HK-2 (cell line): ENCODE data around the gene BBS9.
"Not testable (repeated sequence)": the region's sequence is repeated elsewhere in the genome, so short reads cannot be mapped to it uniquely, and the experiment has no call there.

ENCODE experiments used
- DNase-seq: peaks from one replicate; pipeline ENCODE4 v3.0.0-alpha.2; 2018; ENCODE audit not compliant: unreplicated experiment

BBS9 gene

DNA sequence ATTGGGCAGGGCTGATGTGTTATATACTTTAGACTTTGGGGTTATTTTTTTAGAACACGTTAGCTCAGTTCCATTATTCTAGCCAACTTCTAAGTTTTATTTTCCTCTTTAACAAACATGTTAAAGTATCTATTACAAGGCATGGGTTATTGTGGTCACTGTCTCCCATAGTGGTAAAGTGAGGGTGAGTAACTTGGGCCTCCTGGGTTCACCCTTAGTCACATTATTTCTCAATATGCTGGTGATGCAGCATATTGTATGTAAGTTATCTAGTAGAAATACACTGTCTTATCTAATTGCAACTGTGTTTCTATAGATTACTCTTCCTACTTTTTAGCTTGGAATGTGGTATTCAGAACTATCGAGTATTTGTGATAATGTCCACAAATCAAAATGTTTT lies 65.9 kb downstream of the BBS9 start:
- no peak for DNase-seq

DNA sequence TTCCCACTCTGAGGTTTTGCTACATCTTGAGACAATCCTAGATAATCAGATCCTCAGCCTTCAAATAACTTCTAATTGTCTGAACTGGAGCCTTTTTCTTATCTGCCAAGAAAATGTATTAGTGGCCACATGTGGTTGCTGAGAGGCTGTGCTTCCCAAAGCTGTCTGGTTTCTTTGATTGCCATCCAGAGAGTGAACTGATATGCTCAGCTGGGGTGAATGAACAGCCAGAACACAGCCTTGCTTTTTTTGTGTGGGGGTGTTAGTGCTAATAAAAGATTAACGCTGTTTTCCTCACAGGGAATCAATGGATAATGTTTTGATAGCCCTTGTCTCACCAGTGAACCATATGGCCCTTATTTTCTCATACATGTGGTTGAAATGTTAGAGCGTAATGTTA lies 66.9 kb downstream of the BBS9 start:
- no peak for DNase-seq

DNA sequence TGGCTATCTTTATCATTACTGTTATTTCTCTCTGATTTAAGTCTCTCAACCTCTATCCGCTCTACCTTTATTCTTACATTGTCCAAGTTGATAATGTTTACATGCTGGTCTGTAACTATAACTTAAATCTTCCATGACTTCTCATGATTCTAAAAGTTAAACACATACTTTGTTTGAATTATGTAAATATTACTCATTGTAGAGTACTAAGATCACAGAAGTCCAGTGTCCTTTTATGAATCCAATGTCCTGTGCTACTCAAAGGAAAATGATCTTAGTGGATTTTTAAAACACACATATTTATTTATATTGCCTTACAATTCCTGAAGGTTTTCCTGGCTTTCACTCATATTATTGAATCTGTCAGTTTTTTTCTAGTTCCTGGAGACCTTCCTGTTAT lies 70.9 kb downstream of the BBS9 start:
- DNase-seq: no peak

DNA sequence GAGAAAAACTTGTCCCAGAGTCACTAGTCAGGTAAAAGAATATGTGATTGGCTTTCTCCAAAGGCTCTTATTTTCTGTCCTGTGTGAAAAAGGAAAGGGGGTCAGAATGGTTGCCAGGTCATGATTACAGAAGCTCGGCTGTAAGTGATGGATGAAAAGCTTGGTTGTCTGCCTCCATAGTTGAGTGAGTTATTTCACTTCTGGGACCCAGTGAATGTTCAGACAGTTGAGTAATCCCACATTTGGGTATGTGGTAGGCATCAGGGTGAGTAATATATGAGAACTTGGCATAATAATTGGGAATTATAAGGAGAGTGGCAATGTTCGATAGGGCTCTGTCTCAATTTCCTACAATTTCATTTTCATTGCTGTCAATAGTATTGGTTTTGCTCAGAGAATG lies 72.5 kb downstream of the BBS9 start:
- DNase-seq: no peak

DNA sequence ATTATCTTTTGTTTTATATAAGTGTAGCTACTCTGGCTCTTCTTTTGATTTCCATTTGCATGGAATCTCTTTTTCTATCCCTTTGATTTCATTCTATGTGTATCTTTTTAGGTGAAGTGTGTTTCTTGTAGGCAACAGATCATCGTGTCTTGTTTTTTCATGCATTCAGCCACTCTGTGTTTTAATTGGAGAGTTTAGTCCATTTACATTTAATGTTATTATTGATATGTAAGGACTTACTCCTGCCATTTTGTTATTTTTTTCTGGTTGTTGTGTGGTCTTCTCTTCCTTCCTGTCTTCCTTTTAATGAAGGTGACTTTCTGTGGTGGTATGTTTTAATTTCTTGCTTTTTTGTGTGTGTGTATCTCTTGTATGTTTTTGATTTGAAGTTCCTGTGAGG lies 81.6 kb downstream of the BBS9 start:
- no peak for DNase-seq

DNA sequence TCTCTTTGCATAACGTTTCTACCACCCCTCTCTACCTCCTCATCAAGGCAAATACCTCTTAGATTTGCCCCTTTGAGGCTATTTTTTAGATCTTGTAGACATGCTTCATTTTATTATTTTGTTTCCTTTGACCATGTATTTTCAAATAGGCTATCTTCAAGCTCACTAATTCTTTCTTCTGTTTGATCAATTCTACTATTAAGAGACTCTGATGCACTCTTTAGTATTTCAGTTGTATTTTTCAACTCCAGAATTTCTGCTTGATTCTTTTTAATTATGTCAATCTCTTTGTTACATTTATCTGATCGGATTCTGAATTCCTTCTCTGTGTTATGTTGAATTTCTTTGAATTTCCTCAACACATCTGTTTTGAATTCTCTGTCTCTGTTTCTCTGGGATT lies 82.8 kb downstream of the BBS9 start:
- DNase-seq: no peak

DNA sequence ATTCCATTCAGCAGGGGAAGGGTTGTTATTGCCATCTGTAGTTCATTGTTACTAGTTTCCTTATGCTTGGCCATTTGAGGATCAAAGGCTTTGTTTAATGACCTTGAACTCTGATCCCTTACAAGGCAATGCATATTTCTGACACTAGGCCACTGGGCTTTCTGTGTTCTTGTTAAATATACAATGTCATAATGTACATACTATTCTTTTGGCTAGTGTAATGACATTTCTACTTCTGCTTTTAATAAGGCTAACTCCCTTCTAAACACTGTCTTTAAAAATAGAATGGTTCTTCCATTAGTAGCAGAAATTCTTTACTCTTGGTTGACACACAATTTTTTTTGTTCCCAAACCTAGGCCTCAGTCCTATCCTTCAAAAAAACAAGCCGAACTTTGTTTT lies 86.6 kb downstream of the BBS9 start:
- DNase-seq: no peak

DNA sequence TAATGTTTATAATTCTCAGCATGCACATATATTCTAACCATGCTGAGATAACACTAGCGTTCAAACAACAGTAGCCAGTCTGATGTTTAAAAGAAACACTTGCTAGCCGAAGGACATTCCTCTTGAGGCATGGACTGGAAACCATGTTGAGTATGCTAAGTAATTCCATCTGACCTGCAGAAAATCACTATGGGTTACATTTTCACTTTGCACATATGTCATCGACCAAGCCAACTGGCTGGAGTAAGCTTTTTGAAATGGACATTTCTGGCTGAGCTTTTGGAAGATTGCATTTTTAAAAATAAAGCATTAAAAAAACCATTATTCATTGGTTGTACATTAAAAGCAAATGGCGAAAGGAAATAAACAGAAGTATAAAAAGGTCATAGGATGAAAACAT lies 88.2 kb downstream of the BBS9 start:
- no peak for DNase-seq

DNA sequence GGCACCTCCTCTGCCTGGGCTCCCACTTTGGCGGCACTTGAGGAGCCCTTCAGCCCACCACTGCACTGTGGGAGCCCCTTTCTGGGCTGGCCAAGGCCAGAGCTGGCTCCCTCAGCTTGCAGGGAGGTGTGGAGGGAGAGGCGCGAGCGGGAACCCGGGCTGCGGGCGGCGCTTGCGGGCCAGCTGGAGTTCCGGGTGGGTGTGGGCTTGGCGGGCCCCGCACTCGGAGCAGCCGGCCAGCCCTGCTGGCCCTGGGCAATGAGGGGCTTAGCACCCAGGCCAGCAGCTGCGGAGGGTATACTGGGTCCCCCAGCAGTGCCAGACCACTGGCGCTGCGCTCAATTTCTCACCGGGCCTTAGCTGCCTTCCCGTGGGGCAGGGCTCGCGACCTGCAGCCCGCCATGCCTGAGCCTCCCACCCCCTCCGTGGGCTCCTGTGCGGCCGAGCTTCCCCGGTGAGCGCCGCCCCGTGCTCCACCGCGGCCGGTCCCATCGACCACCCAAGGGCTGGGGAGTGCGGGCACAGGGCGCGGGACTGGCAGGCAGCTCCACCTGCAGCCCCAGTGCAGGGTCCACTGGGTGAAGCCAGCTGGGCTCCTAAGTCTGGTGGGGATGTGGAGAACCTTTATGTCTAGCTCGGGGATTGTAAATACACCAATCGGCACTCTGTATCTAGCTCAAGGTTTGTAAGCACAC lies 89.6 kb downstream of the BBS9 start:
- DNase-seq: not testable (repeated sequence)

DNA sequence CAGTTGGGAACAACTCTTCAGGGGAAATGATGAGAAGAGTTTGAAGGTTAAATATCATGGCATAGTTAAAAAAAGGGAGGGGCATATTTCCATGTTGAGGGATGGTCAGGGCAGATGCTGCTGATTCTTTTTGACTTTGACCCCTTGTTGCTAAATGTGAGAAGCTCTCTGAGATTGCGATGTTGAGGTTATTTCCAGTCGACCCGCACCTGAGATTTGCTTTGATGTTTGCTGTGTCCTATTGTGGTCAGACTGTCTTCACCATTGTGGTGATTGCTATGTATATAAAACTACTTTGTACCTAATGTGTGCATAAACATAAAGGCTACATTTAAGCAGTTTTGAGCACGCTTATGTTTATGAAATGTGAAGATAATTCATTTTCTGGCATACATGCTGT lies 90.9 kb downstream of the BBS9 start:
- DNase-seq: no peak

DNA sequence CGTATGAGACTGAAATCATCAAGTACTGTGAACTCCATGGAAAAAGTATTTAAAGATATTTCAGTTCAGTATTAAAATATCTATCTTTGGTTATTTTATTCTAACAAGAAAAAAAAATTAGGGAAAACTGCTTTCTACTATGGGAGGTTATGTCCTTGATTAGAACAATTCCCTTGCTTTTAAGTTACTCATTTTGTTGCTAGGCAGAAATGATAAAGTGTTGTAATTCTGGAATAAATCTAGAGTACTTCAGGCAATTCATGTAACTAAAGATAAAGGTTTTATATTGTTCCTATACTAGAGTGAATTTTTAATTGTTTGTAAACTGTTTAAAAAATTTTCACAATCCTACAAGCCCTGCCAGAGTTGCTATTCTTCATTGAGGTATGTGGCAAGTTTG lies 92.0 kb downstream of the BBS9 start:
- no peak for DNase-seq

DNA sequence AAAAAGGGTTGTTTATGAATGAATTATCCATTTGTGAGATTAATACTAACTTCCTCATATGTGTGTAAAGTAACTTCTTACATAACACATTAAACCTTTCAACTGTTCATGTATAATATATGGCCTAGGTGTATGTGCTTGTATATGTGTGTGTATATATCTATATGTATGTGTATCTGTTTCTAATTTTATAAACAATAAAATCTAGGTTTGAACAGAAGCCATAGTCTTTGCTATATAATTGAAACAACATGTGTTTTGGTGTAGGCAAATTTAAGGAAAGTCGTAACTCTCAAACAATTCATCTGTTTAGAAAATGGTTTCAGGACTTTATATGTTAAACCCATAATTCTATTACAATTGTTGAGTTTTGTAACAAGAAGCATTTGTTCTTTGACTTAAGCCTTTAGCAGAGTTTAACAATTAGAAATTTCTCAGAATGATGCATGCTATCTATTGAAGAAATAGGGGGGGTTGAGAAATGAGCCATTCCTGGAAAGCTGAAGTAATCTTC lies 103.3 kb downstream of the BBS9 start:
- no peak for DNase-seq

DNA sequence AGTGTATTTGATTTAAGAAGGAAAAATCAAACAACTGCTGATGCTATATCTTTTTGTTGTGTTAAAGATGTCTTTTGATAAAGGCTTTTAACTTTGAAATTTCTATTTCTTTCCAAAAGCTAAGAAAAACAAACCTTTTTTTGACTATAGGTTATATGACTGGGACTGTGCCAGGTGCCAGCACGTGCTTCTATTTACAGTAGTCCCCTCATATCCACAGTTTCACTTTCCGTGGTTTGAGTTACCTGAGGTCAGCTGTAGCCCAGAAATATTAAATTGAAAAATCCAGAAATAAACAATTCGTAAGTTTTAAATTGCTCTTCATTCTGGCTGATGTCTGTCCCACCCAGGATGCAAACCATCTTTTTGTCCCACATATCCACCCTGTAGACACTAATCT lies 104.3 kb downstream of the BBS9 start:
- DNase-seq: no peak

DNA sequence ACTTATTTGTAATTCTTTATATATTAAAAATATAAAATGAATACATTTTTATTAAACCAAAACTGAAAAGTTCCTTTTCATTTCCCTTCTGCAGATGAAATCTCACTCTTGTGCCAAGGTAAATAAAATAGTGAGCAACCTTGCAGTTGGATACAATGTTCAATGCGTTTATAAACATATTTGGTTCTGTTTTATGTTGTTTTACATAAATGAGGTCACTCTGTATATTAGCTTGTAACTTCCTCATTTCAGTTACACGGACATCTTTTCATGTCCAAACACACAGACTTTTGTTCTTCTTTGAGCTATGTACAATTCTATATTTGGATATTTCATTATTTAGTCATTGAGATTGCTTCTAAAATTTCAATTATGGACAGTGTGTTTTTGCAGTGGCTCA lies 107.7 kb downstream of the BBS9 start:
- DNase-seq: no peak

DNA sequence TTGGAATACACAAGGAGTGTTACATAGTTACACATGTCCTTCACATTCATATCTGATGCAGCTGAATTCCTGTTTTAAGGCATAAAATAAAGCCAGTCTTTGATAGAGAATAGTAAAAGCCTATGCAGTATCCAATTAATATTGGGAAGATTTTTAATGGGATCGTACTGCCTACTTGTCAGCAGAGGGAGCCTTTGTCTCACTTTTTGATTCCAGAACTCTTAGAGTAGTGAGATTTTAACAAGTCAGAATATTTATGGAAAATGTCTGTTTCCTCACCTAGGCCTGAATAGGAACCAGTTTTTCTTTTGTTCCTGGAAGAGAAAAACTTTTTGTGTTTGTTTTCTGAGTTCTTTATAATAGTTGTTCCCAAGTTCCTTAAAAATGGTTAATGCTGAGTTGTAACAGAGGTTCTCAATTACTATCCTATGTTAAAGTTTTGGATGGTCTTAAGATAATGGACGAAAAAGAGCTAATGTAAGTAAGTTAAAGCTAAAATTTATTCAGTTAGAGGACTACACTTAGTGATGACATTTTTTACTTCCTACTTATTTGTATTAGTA lies 114.0 kb downstream of the BBS9 start:
- no peak for DNase-seq

DNA sequence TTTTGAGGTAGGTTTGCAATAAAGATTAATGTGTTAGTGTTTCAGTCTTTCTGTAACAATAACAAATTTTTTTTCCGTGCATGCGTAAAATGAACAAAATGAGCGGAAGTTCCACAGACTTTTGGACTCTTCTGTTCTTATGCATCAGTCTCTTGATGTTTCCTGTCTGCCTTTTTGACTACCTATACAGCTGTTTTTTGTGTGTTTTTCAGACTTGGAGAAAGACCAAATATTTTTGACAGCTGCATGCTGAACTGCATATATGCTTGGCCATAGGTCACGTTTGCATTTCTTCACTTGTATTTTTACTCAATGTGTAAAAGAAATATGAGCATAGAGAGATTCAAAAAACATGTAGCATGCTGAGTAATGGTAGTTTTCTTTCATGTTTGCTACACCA lies 119.3 kb downstream of the BBS9 start:
- no peak for DNase-seq

DNA sequence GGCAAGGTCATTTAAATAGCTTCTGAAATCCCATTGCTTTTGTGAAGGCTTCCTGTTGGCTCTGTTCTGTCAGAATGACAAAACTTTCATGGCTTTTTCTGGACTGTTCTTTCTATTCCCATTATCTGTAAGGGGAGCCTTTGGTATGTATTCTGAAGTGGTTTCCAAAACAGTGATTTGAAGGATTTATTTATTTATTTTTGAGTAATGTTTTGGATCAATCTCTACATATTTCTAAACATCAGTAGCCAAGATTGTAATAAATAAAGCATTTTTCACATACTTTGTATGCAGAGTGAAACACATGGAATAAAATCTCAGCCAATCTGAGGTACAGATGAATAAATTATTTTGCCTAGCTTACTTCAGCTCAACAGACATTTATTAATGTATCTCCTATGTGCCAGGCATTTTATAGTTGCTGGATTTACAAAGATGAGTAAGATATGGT lies 121.1 kb downstream of the BBS9 start:
- DNase-seq: no peak

DNA sequence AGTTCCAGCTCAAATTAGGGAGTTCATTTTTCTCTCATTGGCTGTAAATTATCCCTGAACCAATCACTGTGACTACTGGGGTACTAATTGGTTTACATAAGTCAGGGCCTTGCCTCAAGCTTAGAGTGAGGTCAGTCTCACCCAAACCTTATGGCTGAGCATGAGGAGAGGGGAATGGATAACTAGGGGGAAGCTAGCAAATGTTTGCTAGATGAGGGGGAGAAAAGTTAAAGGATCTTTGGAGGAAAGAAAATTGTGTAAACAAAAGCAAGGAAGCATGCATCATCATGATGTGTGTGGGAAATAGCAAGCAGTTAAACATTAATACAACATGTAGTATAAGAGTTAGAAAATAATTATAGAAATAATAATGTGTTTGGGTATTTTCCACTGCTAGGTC lies 121.9 kb downstream of the BBS9 start:
- no peak for DNase-seq

DNA sequence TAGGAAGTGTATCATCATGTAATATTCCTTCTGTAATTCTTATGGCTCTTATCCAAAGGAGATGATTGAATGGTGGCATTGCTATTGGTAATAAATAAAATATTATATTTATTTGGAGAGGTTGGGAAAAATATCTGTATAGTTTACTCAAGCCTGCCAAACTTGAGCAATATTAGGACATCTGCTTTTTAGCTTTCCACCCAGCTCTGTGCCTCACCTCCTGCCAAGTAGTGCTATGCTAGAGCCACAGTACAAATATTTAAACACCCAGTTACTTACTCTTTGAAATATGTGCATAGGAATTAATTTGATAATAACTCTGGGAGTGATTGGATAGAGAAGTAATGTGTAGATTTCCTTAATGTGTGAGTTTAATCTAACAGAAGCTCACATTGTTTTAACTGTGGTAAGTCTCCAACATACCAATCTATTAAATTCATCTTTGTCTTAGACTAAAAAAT lies 129.2 kb downstream of the BBS9 start:
- DNase-seq: no peak

DNA sequence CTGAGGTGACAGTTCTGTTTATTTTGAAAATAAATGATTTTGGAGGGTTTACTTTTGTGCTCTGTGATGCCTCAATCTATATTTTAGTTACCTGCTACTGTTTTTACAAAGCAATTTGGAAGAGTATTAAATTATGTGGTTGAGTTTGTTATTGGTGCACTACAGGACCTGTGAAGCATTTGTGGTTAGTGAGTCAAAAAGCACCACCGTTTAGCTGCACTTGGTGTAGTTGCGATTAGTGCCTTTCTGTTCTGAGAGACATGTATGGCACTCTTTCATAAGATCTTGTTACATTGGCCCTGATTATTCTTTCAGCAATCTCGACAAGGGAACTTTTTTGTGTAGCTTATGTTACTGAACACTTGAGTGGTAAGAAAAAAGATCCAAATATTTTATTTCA lies 132.2 kb downstream of the BBS9 start:
- no peak for DNase-seq

DNA sequence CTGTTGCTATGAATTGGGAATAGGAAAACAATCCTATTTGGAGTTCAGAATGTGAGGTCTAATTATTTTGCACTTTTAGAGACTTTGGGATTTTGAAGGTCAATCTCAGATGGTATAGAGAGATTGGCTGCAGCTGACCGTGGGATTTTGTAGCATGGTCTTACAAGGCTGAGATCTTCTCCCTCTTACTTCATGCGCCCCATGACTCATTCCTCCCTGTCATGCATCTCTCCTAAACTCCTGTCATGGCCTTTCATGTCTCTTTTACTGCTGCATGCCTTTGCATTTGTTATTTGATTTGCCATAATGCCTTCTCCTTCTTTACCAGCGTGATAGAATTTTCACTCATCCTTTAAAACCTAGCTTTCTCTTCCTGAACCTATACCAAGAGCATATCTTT lies 133.1 kb downstream of the BBS9 start:
- no peak for DNase-seq

DNA sequence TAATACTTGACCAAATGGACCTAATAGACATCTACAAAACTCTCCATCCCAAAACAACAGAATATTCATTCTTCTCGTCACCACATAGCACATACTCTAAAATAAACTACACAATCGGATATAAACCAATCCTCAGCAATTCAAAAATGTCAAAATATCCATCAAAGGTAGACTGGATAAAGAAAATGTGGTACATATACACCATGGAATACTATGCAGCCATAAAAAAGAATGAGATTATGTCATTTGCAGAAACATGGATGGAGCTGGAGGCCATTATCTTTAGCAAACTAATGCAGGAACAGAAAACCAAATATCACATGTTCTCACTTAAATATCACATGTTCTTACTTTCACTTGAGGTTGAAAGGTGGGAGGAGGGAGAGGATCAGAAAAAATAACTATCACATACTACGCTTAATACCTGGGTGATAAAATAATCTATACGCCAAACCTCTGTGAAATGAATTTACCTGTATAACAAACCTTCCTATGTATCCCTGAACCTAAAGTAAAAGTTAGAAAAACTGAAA lies 142.5 kb downstream of the BBS9 start:
- DNase-seq: not testable (repeated sequence)

DNA sequence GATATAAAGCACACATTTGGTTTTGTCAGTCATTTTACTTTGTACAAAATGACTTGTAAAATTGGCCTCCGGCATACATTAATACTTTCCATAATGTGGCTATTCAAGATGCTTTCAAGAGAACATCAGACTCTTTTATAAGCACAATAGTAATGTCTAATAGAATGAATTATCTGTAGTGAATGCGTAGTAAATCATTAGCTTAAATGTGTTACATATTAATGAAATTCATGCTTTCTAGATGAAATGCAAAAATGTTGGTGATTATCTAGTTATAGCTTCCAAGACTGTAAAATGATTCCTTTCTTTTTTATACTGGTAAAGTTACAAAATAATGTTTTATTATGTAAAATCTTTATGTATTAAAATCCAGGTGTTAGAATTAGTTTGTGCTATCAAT lies 144.0 kb downstream of the BBS9 start:
- DNase-seq: no peak

DNA sequence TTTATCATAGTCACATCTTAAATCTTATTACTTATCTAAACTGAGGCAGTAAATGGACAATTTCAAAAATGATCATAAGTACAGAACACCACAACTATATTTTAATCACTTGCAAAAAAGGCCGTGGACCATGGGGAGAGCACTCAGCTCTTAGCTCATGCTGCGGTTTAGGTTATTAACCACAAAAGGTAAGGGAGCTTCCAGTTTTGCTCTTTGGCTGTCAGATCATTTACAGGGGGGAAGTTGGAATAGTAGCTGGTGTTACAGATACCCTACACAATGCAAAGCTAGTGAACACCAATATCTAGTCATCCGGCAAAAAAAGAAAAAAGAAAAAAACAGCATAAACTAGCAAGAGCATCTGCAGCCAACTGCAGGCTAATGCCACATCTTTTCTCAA lies 147.0 kb downstream of the BBS9 start:
- no peak for DNase-seq
